Adipose tissue (tissue), 3 donors: ENCODE data around the gene TACR2. TPM values are rescaled to one million over a fixed set of nuclear protein-coding genes. Genes with fewer than 3 reads are reported as not detected.

ENCODE experiments used
- H3K27ac ChIP-seq: one replicate; pipeline ENCODE4 v1.5.1; 2013; ENCODE audit warnings: low read depth, low read length
- WGBS, 3 donors: extraction: QIAGEN DNeasy Blood & Tissue Kit; methylation state at CpG; one replicate each; pipeline ENCODE4 v1.1.7; 2013; 5-methylcytosine and 5-hydroxymethylcytosine counted together
- polyA plus RNA-seq, 3 donors: library from polyadenylated mRNA; stranded (reverse); fragments of 200-250 nt; gene quantifications; one replicate each; pipeline ENCODE4 v1.2.3, GENCODE V29; 2013
- donor health status: healthy with polysubstance abuse.
- donor health status: Bipolar disorder and iron deficiency.
- donor health status: healthy.

TACR2 gene
- polyA plus RNA-seq, 3 donors, result 0.34 to 0.85 (median 0.36) TPM

- no peak overlapping the region for H3K27ac ChIP-seq
- WGBS, 3 donors, result 93 to 96% (median 94%) methylated on average over 5 of the region's 5 CpGs
These were observed 53.1 kb downstream of the TACR2 start for GRCh38 chr10:69363666-69364065.

DNA sequence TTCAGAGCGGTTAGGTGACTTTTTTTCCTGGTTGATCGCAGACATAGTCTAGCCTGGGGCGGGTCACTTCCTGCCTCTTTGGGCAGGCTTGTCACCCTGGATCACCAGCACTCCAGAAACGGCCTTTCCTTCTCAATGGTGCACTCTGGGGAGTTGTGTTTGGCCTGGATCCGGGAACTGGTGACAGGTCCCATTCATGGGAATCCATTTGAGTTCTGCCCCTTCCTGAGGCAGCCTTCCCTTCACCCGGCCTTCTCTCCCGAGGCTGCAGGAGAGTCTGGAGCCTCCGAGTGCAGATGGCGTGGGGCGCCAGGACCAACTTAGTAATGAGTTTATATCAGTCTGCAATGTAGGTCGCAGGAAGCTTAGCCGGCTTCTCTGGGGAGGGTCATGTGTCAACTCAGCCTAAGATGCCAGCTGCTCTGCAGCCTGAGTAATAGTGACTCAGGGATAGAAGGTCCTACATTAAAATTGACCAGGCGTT, 54.2 kb downstream of the TACR2 start:
- no peak overlapping the region for H3K27ac ChIP-seq
- WGBS, 3 donors, result 58 to 62% (median 60%) methylated on average over 13 of the region's 13 CpGs

- no peak overlapping the region for H3K27ac ChIP-seq
- WGBS, 3 donors, result 45 to 97% (median 90%) methylated on average over 2 of the region's 2 CpGs
These were observed 55.5 kb downstream of the TACR2 start for GRCh38 chr10:69361303-69361614.

DNA sequence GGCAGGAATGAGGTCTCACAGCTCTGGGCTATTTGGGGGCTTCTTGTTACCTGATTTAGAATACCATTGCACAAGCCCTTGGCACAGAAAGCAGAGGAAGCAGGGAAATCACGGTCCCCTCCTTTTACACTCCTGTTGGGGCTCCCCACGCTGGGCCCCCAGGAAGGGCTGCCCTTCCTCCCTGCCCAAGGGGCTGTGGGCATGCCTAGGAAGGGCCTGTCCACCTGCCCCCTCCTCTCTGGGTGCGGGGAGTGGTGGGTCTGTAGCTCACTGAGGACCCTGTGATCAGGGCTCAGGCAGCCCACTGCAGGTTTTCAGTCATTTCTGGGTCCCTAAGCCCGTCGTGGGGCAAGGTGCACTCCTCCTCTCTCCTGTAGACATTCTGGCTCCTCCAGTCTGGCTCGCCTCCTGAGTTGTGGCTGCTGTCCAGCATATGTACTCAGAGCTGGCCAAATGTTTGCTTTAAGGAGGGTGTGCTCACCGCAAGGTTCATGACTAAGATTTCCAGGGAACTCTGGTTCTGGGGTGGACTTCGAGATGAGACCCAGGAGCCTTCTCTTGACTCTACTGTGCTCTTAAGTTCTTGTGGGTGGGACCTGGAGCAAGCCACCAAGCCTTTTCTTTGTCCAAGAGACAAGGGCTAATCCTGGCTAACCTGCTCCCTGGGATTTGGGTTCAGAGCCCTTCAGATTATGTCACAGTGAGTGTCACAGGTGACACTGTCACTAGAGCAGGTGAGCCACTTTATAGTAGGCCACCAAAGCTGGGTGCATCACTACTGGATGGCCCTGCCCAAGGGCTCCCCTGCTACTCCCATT, 56.0 kb downstream of the TACR2 start:
- 24 to 53% (median 42%) methylated on average over 8 of the region's 8 CpGs for WGBS, 3 donors
- no peak overlapping the region for H3K27ac ChIP-seq

DNA sequence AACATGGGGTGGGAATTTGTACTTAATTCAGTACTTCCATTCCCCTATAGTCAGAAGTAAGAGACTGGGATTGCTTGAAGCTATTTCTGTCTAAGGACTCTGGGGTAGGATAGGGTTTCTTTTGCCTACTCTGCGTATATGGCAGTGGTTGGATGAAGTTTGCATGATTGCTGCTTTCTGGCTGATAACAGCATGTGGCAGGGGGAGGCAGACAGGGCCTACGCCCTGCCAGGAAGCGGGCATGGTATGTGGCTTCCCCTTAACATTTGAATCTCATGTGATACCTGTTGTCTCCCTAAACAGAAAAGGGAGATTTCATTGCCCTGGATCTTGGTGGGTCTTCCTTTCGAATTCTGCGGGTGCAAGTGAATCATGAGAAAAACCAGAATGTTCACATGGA, 57.1 kb downstream of the TACR2 start:
- WGBS, 3 donors, result 66 to 92% (median 73%) methylated on average over 5 of the region's 5 CpGs

DNA sequence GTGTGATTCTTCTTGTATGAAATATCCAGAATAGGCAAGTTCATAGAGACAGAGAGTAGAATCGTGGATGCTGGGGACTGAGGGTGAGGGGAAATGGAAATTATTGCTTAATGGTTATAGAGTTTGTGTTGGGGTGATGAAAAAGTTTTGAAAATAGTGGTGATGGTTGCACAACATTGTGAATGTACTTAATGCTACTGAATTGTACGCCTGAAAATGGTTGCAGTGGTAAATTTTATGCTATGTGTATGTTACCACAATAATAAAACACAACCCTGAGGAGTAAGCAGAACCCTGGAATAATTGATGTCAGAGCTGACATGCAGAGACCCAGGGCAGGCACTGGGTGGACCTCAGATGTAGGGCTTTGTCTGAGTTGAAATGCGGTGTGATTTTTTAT, 57.6 kb downstream of the TACR2 start:
- H3K27ac ChIP-seq, result no peak overlapping the region
- WGBS, 3 donors, result 53 to 91% (median 57%) methylated on average over 3 of the region's 3 CpGs

More for the DNA sequence above, 57.1 kb downstream of the TACR2 start:
- no peak overlapping the region for H3K27ac ChIP-seq

- 81 to 89% (median 83%) methylated on average over 12 of the region's 12 CpGs for WGBS, 3 donors
These were observed 58.4 kb downstream of the TACR2 start for GRCh38 chr10:69358148-69358795.

DNA sequence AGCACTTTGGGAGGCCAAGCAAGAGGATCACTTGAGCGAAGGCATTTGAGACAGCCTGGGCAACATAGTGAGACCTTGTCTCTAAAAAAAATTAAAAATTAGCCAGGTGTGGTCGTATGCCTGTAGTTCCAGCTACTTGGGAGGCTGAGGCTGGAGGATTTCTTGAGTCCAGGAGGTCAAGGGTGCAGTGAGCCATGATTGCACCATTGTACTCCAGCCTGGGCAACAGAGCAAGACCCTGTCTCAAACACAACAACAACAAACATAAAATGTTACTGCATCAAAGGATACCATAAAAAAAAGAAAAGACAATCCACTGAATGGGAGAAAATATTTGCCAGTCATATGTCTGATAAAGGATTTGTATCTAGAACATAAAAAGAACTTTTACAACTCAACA, 60.5 kb downstream of the TACR2 start:
- WGBS, 3 donors, result 90 to 98% (median 97%) methylated on average over 2 of the region's 2 CpGs

More at GRCh38 chr10:69358148-69358795, 58.4 kb downstream of the TACR2 start:
- H3K27ac ChIP-seq, result no peak overlapping the region

GRCh38 chr10:69353977-69354635, 62.6 kb downstream of the TACR2 start:
- 81 to 89% (median 89%) methylated on average over 8 of the region's 8 CpGs for WGBS, 3 donors
- H3K27ac ChIP-seq, result no peak overlapping the region

More for the DNA sequence above, 60.5 kb downstream of the TACR2 start:
- H3K27ac ChIP-seq, result no peak overlapping the region

Other genes with a start within 250 kb of the TACR2 start
- gene SUPV3L1, start 236.7 kb downstream of the TACR2 start, polyA plus RNA-seq, result 10 to 100 TPM; 13.6 to 37.1 (median 29.4) TPM
- 1 to 10 TPM in 1 of 3 donors, under 1 TPM in 1, not detected in 1; 0.13 to 2.6 TPM for gene HKDC1, start 196.6 kb downstream of the TACR2 start, polyA plus RNA-seq
- gene HK1, start 138.4 kb downstream of the TACR2 start, polyA plus RNA-seq, result 10 to 100 TPM; 12.2 to 52.5 (median 29.6) TPM
- gene TSPAN15, start 34.5 kb upstream of the TACR2 start, polyA plus RNA-seq, result 100 to 1,000 TPM in 1 of 3 donors, 10 to 100 TPM in 2; 23.9 to 137 (median 25.0) TPM
- under 1 TPM in 1 of 3 donors, not detected in 2; 0.04 TPM for gene NEUROG3, start 156.5 kb upstream of the TACR2 start, polyA plus RNA-seq
- 1 to 10 TPM; 1.1 to 4.6 (median 1.2) TPM for gene FAM241B, start 213.3 kb upstream of the TACR2 start, polyA plus RNA-seq